PC-9 (cell line): Measurements from ENCODE around the gene PLAGL1.

Experiments
- CTCF ChIP-seq: fragments of 200-600 bp; sonication (generic); conservative IDR thresholded peaks from 2 replicates; pipeline ENCODE4 v1.6.1; 2017; ENCODE audit warnings: mixed run types, antibody characterized with exemption, mild to moderate bottlenecking, moderate library complexity
- EZH2 ChIP-seq: fragments of 200-600 bp; sonication (generic); IDR thresholded peaks from 2 replicates; pipeline ENCODE4 v1.8.0; 2017; ENCODE audit warnings: antibody characterized with exemption, low read depth

GRCh38 chr6:143965503-143966171 lies 42.4 kb downstream of the PLAGL1 start:
- TF ChIP-seq EZH2 (no peak), CTCF (no peak)
